Astrocyte (in vitro differentiated cells and primary cell): Measurements from ENCODE around the gene KCNMB4. TPM values are rescaled to one million over a fixed set of nuclear protein-coding genes. Genes with fewer than 3 reads are reported as not detected.

Experiments
- DNase-seq: peaks from one replicate; pipeline ENCODE4 v3.0.0-alpha.2; 2010; ENCODE audit warnings: low read depth
- FAIRE-seq: peaks from 2 replicates; lab custom pipeline; 2011; peaks lifted over from hg19 to GRCh38; lab: Jason Lieb, UNC
- H2AFZ ChIP-seq: 2 replicates; pipeline ENCODE4 v1.6.0; 2012; ENCODE audit warnings: low read depth, low read length, inconsistent platforms
- H3K27ac ChIP-seq: 2 replicates; pipeline ENCODE4 v1.5.1; 2011; ENCODE audit warnings: low read depth, low read length, inconsistent platforms
- H3K27me3 ChIP-seq: 2 replicates; pipeline ENCODE4 v1.6.0; 2011; ENCODE audit warnings: low read length, inconsistent platforms; ENCODE audit not compliant: insufficient read depth
- H3K36me3 ChIP-seq: 2 replicates; pipeline ENCODE4 v1.5.1; 2011; ENCODE audit warnings: low read length, inconsistent platforms; ENCODE audit not compliant: insufficient read depth
- H3K4me1 ChIP-seq: 2 replicates; pipeline ENCODE4 v1.5.1; 2011; ENCODE audit warnings: low read length, inconsistent platforms; ENCODE audit not compliant: insufficient read depth
- H3K4me2 ChIP-seq: 2 replicates; pipeline ENCODE4 v1.6.0; 2012; ENCODE audit warnings: low read length, inconsistent platforms
- H3K4me3 ChIP-seq: 2 replicates; pipeline ENCODE4 v1.5.1; 2011; ENCODE audit warnings: low read depth, mild to moderate bottlenecking, low read length, inconsistent platforms; ENCODE audit not compliant: insufficient read depth
- H3K79me2 ChIP-seq: 2 replicates; pipeline ENCODE4 v1.6.0; 2012; ENCODE audit warnings: mild to moderate bottlenecking, low read length, inconsistent platforms; ENCODE audit not compliant: insufficient read depth
- H3K9ac ChIP-seq: 2 replicates; pipeline ENCODE4 v1.6.0; 2012; ENCODE audit warnings: mild to moderate bottlenecking, low read length, inconsistent platforms
- H3K9me3 ChIP-seq: 2 replicates; pipeline ENCODE4 v1.5.1; 2012; ENCODE audit warnings: low read depth, mild to moderate bottlenecking, low read length, inconsistent platforms; ENCODE audit not compliant: insufficient read depth
- H4K20me1 ChIP-seq: 2 replicates; pipeline ENCODE4 v1.6.0; 2012; ENCODE audit warnings: low read length, inconsistent platforms; ENCODE audit not compliant: insufficient read depth
- H3K27ac Mint-ChIP-seq: one replicate; pipeline ENCODE4 v1.8.0; 2021; ENCODE audit warnings: mild to moderate bottlenecking, mixed read lengths; ENCODE audit not compliant: unreplicated experiment
- H3K27me3 Mint-ChIP-seq: one replicate; pipeline ENCODE4 v1.8.0; 2021; ENCODE audit warnings: low read depth, mixed read lengths; ENCODE audit not compliant: unreplicated experiment
- H3K36me3 Mint-ChIP-seq: one replicate; pipeline ENCODE4 v1.8.0; 2021; ENCODE audit warnings: low read depth, mixed read lengths; ENCODE audit not compliant: unreplicated experiment
- H3K4me1 Mint-ChIP-seq: one replicate; pipeline ENCODE4 v1.8.0; 2021; ENCODE audit warnings: low read depth, mixed read lengths; ENCODE audit not compliant: unreplicated experiment
- H3K4me3 Mint-ChIP-seq: one replicate; pipeline ENCODE4 v1.8.0; 2021; ENCODE audit warnings: mild to moderate bottlenecking, moderate library complexity, mixed read lengths; ENCODE audit not compliant: unreplicated experiment
- H3K9me3 Mint-ChIP-seq: one replicate; pipeline ENCODE4 v1.8.0; 2021; ENCODE audit warnings: mild to moderate bottlenecking, mixed read lengths; ENCODE audit not compliant: unreplicated experiment
- EZH2 ChIP-seq: IDR thresholded peaks from 2 replicates; pipeline ENCODE4 v1.6.1; 2012; ENCODE audit warnings: mild to moderate bottlenecking, low read length, inconsistent platforms; ENCODE audit not compliant: insufficient read depth
- total RNA-seq: library from RNA; stranded (reverse); gene quantifications from 2 replicates; pipeline ENCODE4 v1.2.1, GENCODE V29; 2021
- TF ChIP-seq, protein P1 (sequence below): IDR thresholded peaks from 2 replicates; pipeline ENCODE4 v1.5.1; 2011; ENCODE audit warnings: low read depth, mild to moderate bottlenecking, inconsistent platforms, low read length, moderate library complexity; ENCODE audit not compliant: insufficient read depth

KCNMB4 gene
- total RNA-seq, 1 donor from 2014 or later: 8.3 TPM

DNA sequence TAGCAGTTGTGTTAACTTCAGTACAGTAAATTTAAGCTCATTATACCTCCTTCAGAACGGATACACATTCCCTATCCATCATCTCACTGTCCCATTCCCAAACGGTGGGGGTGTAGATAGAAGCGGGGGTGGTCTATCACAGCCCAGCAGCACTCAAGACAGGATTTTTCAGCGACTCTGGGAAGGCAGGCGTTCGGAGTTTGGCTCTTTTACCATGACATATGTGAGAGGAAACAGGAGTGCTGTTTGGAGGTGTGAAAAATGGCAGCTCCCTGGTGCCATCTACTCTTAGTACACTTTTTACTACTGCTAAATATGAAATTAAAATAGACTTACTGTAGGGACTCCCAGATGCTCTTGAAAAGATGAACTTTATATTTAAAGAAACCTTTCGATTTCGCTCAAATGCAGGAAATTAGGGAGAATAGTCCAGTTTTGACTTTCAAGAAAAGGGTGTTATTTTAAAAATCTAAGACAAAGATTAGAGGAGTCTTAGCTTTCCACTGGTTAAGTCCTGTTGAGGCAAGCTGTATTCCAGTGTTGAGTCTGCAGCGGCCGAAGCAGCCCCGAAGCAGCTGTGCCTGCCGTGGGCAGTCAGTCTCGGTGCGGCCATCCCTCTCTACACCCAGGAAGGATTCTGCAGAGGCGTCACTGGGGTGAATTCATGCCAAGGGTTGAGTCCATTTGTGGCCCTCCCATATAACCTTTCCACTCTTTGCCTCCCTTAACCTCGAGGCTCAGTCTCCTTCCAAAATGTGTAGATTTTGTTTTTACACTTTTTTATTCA, 42.1 kb downstream of the KCNMB4 start:
- peaks cover 15% of the 10 kb centered on the region for H3K36me3 Mint-ChIP-seq
- no peak for FAIRE-seq
- H3K27ac Mint-ChIP-seq: no peak overlapping the region
- no peak for DNase-seq
- no peaks in the 10 kb centered on the region for H3K27me3 Mint-ChIP-seq
- H3K36me3 ChIP-seq: no peaks in the 10 kb centered on the region
- H3K4me3 ChIP-seq: no peak overlapping the region
- no peaks in the 10 kb centered on the region for H3K79me2 ChIP-seq
- TF ChIP-seq, protein P1, sequence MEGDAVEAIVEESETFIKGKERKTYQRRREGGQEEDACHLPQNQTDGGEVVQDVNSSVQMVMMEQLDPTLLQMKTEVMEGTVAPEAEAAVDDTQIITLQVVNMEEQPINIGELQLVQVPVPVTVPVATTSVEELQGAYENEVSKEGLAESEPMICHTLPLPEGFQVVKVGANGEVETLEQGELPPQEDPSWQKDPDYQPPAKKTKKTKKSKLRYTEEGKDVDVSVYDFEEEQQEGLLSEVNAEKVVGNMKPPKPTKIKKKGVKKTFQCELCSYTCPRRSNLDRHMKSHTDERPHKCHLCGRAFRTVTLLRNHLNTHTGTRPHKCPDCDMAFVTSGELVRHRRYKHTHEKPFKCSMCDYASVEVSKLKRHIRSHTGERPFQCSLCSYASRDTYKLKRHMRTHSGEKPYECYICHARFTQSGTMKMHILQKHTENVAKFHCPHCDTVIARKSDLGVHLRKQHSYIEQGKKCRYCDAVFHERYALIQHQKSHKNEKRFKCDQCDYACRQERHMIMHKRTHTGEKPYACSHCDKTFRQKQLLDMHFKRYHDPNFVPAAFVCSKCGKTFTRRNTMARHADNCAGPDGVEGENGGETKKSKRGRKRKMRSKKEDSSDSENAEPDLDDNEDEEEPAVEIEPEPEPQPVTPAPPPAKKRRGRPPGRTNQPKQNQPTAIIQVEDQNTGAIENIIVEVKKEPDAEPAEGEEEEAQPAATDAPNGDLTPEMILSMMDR: no peak
- TF ChIP-seq EZH2: no peak
- no peak overlapping the region for H3K4me3 Mint-ChIP-seq
- no peaks in the 10 kb centered on the region for H4K20me1 ChIP-seq
- H3K4me2 ChIP-seq: no peak overlapping the region
- no peak overlapping the region for H3K27ac ChIP-seq
- H3K9me3 Mint-ChIP-seq: no peaks in the 10 kb centered on the region
- H2AFZ ChIP-seq: no peak overlapping the region
- H3K4me1 ChIP-seq: no peaks in the 10 kb centered on the region
- no peaks in the 10 kb centered on the region for H3K9me3 ChIP-seq
- H3K9ac ChIP-seq: no peak overlapping the region
- no peaks in the 10 kb centered on the region for H3K4me1 Mint-ChIP-seq
- H3K27me3 ChIP-seq: no peaks in the 10 kb centered on the region

DNA sequence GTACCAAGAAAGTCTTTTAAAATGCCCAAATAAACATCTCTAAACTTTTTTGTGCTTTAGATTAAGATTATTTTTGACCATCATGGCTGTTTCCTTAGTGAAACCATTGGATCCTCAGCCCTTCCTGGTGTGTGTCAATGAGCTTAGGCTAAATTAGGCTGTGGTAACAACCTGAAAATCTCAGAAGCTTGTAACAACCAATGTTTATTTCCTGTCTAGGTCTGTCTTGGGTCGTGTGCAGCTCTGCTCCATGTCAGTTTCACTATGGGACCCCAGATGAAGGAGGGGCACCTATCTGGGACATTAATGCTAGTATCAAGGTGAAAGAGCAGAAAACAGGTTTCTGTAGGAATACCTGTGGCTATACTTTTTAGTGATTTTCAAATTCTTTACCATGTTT, 49.9 kb downstream of the KCNMB4 start:
- no peaks in the 10 kb centered on the region for H3K9me3 ChIP-seq
- H4K20me1 ChIP-seq: no peaks in the 10 kb centered on the region
- no peaks in the 10 kb centered on the region for H3K27me3 ChIP-seq
- no peak overlapping the region for H3K27ac ChIP-seq
- FAIRE-seq: no peak
- no peaks in the 10 kb centered on the region for H3K36me3 ChIP-seq
- TF ChIP-seq, protein P1: no peak
- TF ChIP-seq EZH2: no peak
- H3K4me2 ChIP-seq: no peak overlapping the region
- Mint-ChIP-seq H3K27me3 (no peaks in the 10 kb centered on the region), H3K27ac (no peak overlapping the region), H3K9me3 (no peaks in the 10 kb centered on the region), H3K4me3 (no peak overlapping the region), H3K36me3 (peaks cover under 1% of the 10 kb centered on the region), H3K4me1 (no peaks in the 10 kb centered on the region)
- no peak overlapping the region for H2AFZ ChIP-seq
- no peaks in the 10 kb centered on the region for H3K4me1 ChIP-seq
- no peak overlapping the region for H3K4me3 ChIP-seq
- H3K79me2 ChIP-seq: no peaks in the 10 kb centered on the region
- no peak for DNase-seq
- no peak overlapping the region for H3K9ac ChIP-seq

DNA sequence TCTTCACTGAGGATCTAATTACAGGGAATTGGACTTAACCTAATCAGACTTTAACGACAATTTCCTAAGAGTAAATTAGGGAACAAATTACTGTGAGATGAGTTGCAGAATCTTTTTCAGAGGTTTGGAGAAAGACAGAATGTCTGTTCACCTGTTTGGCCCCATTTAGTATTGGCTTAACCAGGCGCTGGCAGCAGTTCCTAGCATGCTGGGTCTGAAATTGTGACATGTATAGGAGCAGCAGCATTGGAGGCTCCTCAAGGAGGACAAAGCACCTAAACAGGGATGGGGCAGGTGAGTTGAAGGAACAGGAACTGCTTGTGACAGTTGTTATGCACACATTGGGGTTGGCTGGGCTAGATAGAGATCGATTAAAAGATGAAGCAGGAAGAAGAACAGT, 51.0 kb downstream of the KCNMB4 start:
- H3K79me2 ChIP-seq: no peaks in the 10 kb centered on the region
- H3K27ac Mint-ChIP-seq: no peak overlapping the region
- no peak overlapping the region for H3K27ac ChIP-seq
- TF ChIP-seq EZH2: no peak
- TF ChIP-seq, protein P1: no peak
- H3K4me1 Mint-ChIP-seq: no peaks in the 10 kb centered on the region
- H3K4me3 ChIP-seq: no peak overlapping the region
- no peaks in the 10 kb centered on the region for H3K9me3 ChIP-seq
- no peaks in the 10 kb centered on the region for H3K36me3 ChIP-seq
- no peak overlapping the region for H3K4me3 Mint-ChIP-seq
- H3K36me3 Mint-ChIP-seq: peaks cover 3% of the 10 kb centered on the region
- FAIRE-seq (no peak), DNase-seq (no peak)
- no peaks in the 10 kb centered on the region for H3K4me1 ChIP-seq
- no peak overlapping the region for H3K9ac ChIP-seq
- H3K27me3 ChIP-seq: no peaks in the 10 kb centered on the region
- H3K9me3 Mint-ChIP-seq: no peaks in the 10 kb centered on the region
- H4K20me1 ChIP-seq: no peaks in the 10 kb centered on the region
- H3K27me3 Mint-ChIP-seq: no peaks in the 10 kb centered on the region
- H2AFZ ChIP-seq: no peak overlapping the region
- no peak overlapping the region for H3K4me2 ChIP-seq
